DND-41 (cell line): Measurements from ENCODE around the gene SPATA17.

Experiments used
- ATAC-seq: fragments of 200-7000 bp; cut with Tn5 transposase; 3 replicates; pipeline ENCODE4 v1.9.1; 2021; ENCODE audit warnings: low read depth; ENCODE audit not compliant: insufficient read depth
- DNase-seq: peaks from one replicate; pipeline ENCODE4 v3.0.0-alpha.2; 2020
- H2AFZ ChIP-seq: 2 replicates; pipeline ENCODE4 v1.6.0; 2012; ENCODE audit warnings: low read depth, low read length
- H3K27ac ChIP-seq: 2 replicates; pipeline ENCODE4 v1.5.1; 2012; ENCODE audit warnings: low read length, inconsistent platforms
- H3K27me3 ChIP-seq: fragments of 200-600 bp; sonication (generic); 2 replicates; pipeline ENCODE4 v1.6.0; 2012; ENCODE audit warnings: low read length, mild to moderate bottlenecking, inconsistent platforms; ENCODE audit not compliant: insufficient read depth, poor library complexity
- H3K36me3 ChIP-seq: 2 replicates; pipeline ENCODE4 v1.5.1; 2012; ENCODE audit warnings: low read length, inconsistent platforms; ENCODE audit not compliant: insufficient read depth
- H3K4me1 ChIP-seq: 2 replicates; pipeline ENCODE4 v1.5.1; 2012; ENCODE audit warnings: mild to moderate bottlenecking, low read length; ENCODE audit not compliant: insufficient read depth
- H3K4me2 ChIP-seq: 2 replicates; pipeline ENCODE4 v1.6.0; 2012; ENCODE audit warnings: mild to moderate bottlenecking, moderate library complexity, low read length, inconsistent platforms; ENCODE audit not compliant: insufficient read depth
- H3K4me3 ChIP-seq, 2 experiments: fragments of 200-600 bp in 1 of 2; shearing (Covaris generic) in 1 of 2; 2 replicates each; pipeline ENCODE4 v1.5.1; 2012 to 2016; ENCODE audit warnings: inconsistent platforms in 2 of 2, low read length in 2 of 2, mild to moderate bottlenecking in 2 of 2, low read depth in 1 of 2, moderate library complexity in 1 of 2
- H3K79me2 ChIP-seq: 2 replicates; pipeline ENCODE4 v1.6.0; 2012; ENCODE audit warnings: low read length, inconsistent platforms; ENCODE audit not compliant: insufficient read depth
- H3K9ac ChIP-seq: 2 replicates; pipeline ENCODE4 v1.6.0; 2012; ENCODE audit warnings: low read depth, mild to moderate bottlenecking, inconsistent platforms, low read length, moderate library complexity
- H3K9me3 ChIP-seq: 2 replicates; pipeline ENCODE4 v1.5.1; 2012; ENCODE audit warnings: low read length, moderate library complexity, mild to moderate bottlenecking, inconsistent platforms; ENCODE audit not compliant: insufficient read depth, severe bottlenecking
- H4K20me1 ChIP-seq: 2 replicates; pipeline ENCODE4 v1.6.0; 2012; ENCODE audit warnings: low read length; ENCODE audit not compliant: insufficient read depth
- CTCF ChIP-seq: IDR thresholded peaks from 2 replicates; pipeline ENCODE4 v1.5.1; 2012; ENCODE audit warnings: borderline replicate concordance, low read length, moderate library complexity, mild to moderate bottlenecking; ENCODE audit not compliant: poor library complexity, severe bottlenecking; ENCODE audit errors: extremely low read depth
- EZH2 ChIP-seq: IDR thresholded peaks from 3 replicates; pipeline ENCODE4 v1.6.1; 2012; ENCODE audit warnings: borderline replicate concordance, low read depth, mild to moderate bottlenecking, moderate library complexity, low read length, inconsistent platforms; ENCODE audit not compliant: severe bottlenecking

SPATA17 gene

GRCh38 chr1:217791091-217791490 is 159.9 kb downstream of the SPATA17 start:
- Histone ChIP-seq H3K4me2 (no peak overlapping the region), H3K9ac (no peak overlapping the region), H3K27ac (no peak overlapping the region), H4K20me1 (no peaks in the 10 kb centered on the region), H3K36me3 (no peaks in the 10 kb centered on the region), H3K4me3 (no peak overlapping the region), H3K4me1 (no peaks in the 10 kb centered on the region), H3K27me3 (no peaks in the 10 kb centered on the region), H3K9me3 (no peaks in the 10 kb centered on the region), H3K79me2 (no peaks in the 10 kb centered on the region), H2AFZ (no peak overlapping the region)
- TF ChIP-seq CTCF (no peak), EZH2 (no peak)
- DNase-seq = no peak
- no peak for ATAC-seq

- Histone ChIP-seq H3K4me2 (no peak overlapping the region), H3K4me1 (peaks cover 27% of the 10 kb centered on the region), H3K27ac (peak overlapping the region; percentile 65), H3K79me2 (no peaks in the 10 kb centered on the region), H3K9ac (no peak overlapping the region), H2AFZ (no peak overlapping the region), H3K36me3 (no peaks in the 10 kb centered on the region), H3K4me3 (no peak overlapping the region), H4K20me1 (no peaks in the 10 kb centered on the region), H3K9me3 (no peaks in the 10 kb centered on the region), H3K27me3 (no peaks in the 10 kb centered on the region)
- ATAC-seq (peak; percentile 75), DNase-seq (peak; percentile 5)
- TF ChIP-seq EZH2 (no peak), CTCF (no peak)
Measured at GRCh38 chr1:217805792-217806191, 174.6 kb downstream of the SPATA17 start.

GRCh38 chr1:217812175-217812574 is 181.0 kb downstream of the SPATA17 start:
- no peak overlapping the region for H3K4me3 ChIP-seq
- H4K20me1 ChIP-seq = no peaks in the 10 kb centered on the region
- H3K4me2 ChIP-seq = no peak overlapping the region
- H2AFZ ChIP-seq = no peak overlapping the region
- no peak overlapping the region for H3K9ac ChIP-seq
- H3K27me3 ChIP-seq = no peaks in the 10 kb centered on the region
- no peak for DNase-seq
- H3K4me1 ChIP-seq = no peaks in the 10 kb centered on the region
- ATAC-seq = no peak
- no peaks in the 10 kb centered on the region for H3K36me3 ChIP-seq
- no peak overlapping the region for H3K27ac ChIP-seq
- TF ChIP-seq CTCF = no peak
- no peak for TF ChIP-seq EZH2
- H3K79me2 ChIP-seq = no peaks in the 10 kb centered on the region
- no peaks in the 10 kb centered on the region for H3K9me3 ChIP-seq

- no peak overlapping the region for H3K4me2 ChIP-seq
- H3K79me2 ChIP-seq = no peaks in the 10 kb centered on the region
- ATAC-seq (no peak), DNase-seq (no peak)
- no peak overlapping the region for H3K27ac ChIP-seq
- no peak overlapping the region for H3K4me3 ChIP-seq
- H3K4me1 ChIP-seq = no peaks in the 10 kb centered on the region
- no peak overlapping the region for H2AFZ ChIP-seq
- no peaks in the 10 kb centered on the region for H4K20me1 ChIP-seq
- no peak for TF ChIP-seq CTCF
- TF ChIP-seq EZH2 = no peak
- H3K9ac ChIP-seq = no peak overlapping the region
- H3K9me3 ChIP-seq = no peaks in the 10 kb centered on the region
- no peaks in the 10 kb centered on the region for H3K27me3 ChIP-seq
- H3K36me3 ChIP-seq = no peaks in the 10 kb centered on the region
Measured at GRCh38 chr1:217813031-217813430, 181.9 kb downstream of the SPATA17 start.
